ENCODE results near the gene SHISA6.

SHISA6 gene

DNA sequence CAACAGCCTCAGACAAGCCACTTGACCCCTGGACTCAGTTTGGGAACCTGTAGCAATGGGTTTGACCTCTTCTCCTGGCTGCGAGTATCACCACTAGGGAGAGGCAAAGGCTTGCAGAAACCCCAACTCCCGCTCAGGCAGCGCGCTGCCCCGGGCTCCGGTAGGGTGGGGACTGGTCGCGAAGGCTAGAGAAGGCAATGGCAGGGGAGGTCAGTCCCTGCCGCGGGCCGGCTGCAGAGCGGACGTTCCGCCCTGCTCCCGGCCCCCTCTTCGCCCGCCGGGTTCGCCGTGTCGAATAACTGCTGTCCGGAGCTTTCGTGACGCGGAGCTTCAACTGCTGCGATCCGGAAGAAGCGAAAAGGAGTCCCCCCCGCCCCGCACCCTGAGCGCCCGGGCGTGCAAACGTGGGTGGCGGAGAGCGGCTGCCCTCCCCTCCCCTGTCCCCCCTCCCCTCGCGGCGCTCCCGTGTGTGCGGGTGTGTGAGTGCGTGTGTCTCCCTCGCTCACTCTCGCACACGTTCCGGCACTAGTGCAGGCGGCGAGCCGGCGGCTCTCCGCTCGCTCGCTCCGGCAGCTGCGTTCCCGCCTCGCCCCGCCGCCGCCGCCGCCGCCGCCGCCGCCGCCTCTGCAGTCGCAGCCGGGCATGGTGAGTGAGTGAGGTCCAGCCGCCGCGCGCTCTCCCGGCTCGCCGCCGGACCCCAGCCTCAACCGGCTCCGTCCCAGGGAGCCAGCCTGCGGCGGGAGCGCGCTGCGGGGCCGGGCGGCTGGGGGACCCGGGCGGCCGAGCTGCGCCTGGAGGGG is 772 bp upstream of the SHISA6 start:
- no peaks in the 10 kb centered on the region for H3K9me3 ChIP-seq (ENCODE audit: insufficient read depth, low read depth, low read length)
- peaks cover 17% of the 10 kb centered on the region; the same call in 1 of the 2 replicates for H3K4me1 ChIP-seq (ENCODE audit: insufficient read depth, low read length)
- peak overlapping the region; percentile 67 for H3K4me3 ChIP-seq (ENCODE audit: low read length)
- H3K9ac ChIP-seq (ENCODE audit: low read depth, low read length), result no peak overlapping the region
- no peaks in the 10 kb centered on the region for H3K36me3 ChIP-seq (ENCODE audit: insufficient read depth, low read depth, low read length)
- H3K27ac ChIP-seq (ENCODE audit: low read length), result no peak overlapping the region
- peaks cover 74% of the 10 kb centered on the region for H3K27me3 ChIP-seq (ENCODE audit: insufficient read depth, low read length)

DNA sequence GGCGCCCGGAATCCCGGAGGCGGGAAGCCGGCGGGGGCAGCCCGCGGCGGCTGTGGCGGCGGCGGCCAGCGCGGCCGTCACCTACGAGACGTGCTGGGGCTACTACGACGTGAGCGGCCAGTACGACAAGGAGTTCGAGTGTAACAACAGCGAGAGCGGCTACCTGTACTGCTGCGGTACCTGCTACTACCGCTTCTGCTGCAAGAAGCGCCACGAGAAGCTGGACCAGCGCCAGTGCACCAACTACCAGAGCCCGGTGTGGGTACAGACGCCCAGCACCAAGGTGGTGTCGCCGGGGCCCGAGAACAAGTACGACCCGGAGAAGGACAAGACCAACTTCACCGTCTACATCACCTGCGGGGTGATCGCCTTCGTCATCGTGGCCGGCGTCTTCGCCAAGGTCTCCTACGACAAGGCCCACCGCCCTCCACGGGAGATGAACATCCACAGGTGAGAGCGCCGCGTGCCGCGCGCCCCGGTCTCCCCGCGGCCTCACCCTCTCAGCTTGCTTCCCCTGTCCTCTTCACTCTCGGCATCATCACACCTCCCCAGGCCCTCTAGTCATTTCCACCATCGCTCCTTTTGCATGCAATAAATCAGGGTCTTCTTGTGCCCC is 706 bp downstream of the SHISA6 start:
- H3K4me1 ChIP-seq (ENCODE audit: insufficient read depth, low read length), result peaks cover 19% of the 10 kb centered on the region; the same call in 1 of the 2 replicates
- no peaks in the 10 kb centered on the region for H3K9me3 ChIP-seq (ENCODE audit: insufficient read depth, low read depth, low read length)
- H3K27ac ChIP-seq (ENCODE audit: low read length), result no peak overlapping the region
- no peak overlapping the region for H3K9ac ChIP-seq (ENCODE audit: low read depth, low read length)
- H3K27me3 ChIP-seq (ENCODE audit: insufficient read depth, low read length), result peaks cover 76% of the 10 kb centered on the region
- H3K36me3 ChIP-seq (ENCODE audit: insufficient read depth, low read depth, low read length), result no peaks in the 10 kb centered on the region
- peak overlapping the region; percentile 61; the same call in 1 of the 2 replicates for H3K4me3 ChIP-seq (ENCODE audit: low read length)

- Histone ChIP-seq H3K4me1 (ENCODE audit: insufficient read depth, low read length) (peaks cover 19% of the 10 kb centered on the region; the same call in 1 of the 2 replicates), H3K27ac (ENCODE audit: low read length) (no peak overlapping the region)
These were observed 1.4 kb downstream of the SHISA6 start for GRCh38 chr17:11242411-11242810.

DNA sequence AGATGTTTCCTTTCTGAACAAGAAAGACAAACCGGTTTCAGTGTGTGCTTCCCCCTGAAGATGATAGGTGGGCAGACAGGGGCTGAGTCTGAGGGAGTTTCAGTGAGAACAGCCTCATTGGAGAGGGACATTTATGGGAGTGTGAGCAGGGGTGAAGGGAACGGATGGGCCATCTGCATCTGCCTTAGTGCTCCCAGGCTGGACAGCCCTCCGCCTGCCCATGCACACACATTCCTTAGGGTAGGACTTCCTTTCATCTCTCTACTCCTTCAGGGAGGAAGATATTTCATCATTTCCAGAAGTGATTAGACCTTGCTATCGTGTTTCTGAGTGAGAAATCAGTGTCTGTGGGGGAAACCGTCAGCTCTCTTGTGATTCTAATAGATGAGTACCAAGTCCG is 3.8 kb downstream of the SHISA6 start:
- peaks cover 46% of the 10 kb centered on the region for H3K27me3 ChIP-seq (ENCODE audit: insufficient read depth, low read length)
- peaks cover 3% of the 10 kb centered on the region; the same call in 1 of the 2 replicates for H3K4me1 ChIP-seq (ENCODE audit: insufficient read depth, low read length)
- no peak overlapping the region for H3K27ac ChIP-seq (ENCODE audit: low read length)
- no peaks in the 10 kb centered on the region for H3K36me3 ChIP-seq (ENCODE audit: insufficient read depth, low read depth, low read length)
- no peak overlapping the region for H3K4me3 ChIP-seq (ENCODE audit: low read length)
- no peak overlapping the region for H3K9ac ChIP-seq (ENCODE audit: low read depth, low read length)
- no peaks in the 10 kb centered on the region for H3K9me3 ChIP-seq (ENCODE audit: insufficient read depth, low read depth, low read length)

More at GRCh38 chr17:11242411-11242810, 1.4 kb downstream of the SHISA6 start:
- Histone ChIP-seq H3K9me3 (ENCODE audit: insufficient read depth, low read depth, low read length) (no peaks in the 10 kb centered on the region), H3K27me3 (ENCODE audit: insufficient read depth, low read length) (peaks cover 70% of the 10 kb centered on the region), H3K4me3 (ENCODE audit: low read length) (peak overlapping the region; percentile 61; the same call in 1 of the 2 replicates), H3K9ac (ENCODE audit: low read depth, low read length) (no peak overlapping the region), H3K36me3 (ENCODE audit: insufficient read depth, low read depth, low read length) (no peaks in the 10 kb centered on the region)

DNA sequence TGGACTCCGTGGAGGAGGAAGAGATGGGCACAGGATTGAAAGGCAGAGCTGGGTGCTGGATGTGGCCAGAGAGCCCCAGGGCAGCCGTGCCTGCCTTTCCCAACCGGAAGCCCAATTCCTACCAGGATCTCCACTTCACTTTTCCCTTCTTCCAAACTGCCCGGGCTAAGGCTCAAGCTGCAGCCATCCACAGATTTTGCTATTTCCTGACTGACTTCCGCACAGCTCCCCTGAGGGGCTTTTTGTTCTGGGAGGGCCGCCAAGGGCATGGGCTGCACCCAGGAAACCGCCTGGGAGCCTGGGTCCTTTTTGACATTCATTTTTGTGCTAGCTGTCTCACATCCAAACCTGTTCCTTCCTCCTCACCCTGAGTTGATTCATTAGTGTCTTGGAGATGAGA is 4.2 kb downstream of the SHISA6 start:
- no peak overlapping the region for H3K4me3 ChIP-seq (ENCODE audit: low read length)
- no peak overlapping the region for H3K9ac ChIP-seq (ENCODE audit: low read depth, low read length)
- H3K27me3 ChIP-seq (ENCODE audit: insufficient read depth, low read length), result peaks cover 42% of the 10 kb centered on the region
- H3K27ac ChIP-seq (ENCODE audit: low read length), result no peak overlapping the region
- no peaks in the 10 kb centered on the region for H3K9me3 ChIP-seq (ENCODE audit: insufficient read depth, low read depth, low read length)
- no peaks in the 10 kb centered on the region for H3K36me3 ChIP-seq (ENCODE audit: insufficient read depth, low read depth, low read length)
- 0 out of 2 replicates have a peak, but pooled peaks cover 2% of the 10 kb centered on the region for H3K4me1 ChIP-seq (ENCODE audit: insufficient read depth, low read length)

- Histone ChIP-seq H3K4me3 (ENCODE audit: low read length) (no peak overlapping the region), H3K36me3 (ENCODE audit: insufficient read depth, low read depth, low read length) (no peaks in the 10 kb centered on the region), H3K9me3 (ENCODE audit: insufficient read depth, low read depth, low read length) (no peaks in the 10 kb centered on the region), H3K27me3 (ENCODE audit: insufficient read depth, low read length) (peaks cover 41% of the 10 kb centered on the region), H3K9ac (ENCODE audit: low read depth, low read length) (no peak overlapping the region), H3K4me1 (ENCODE audit: insufficient read depth, low read length) (0 out of 2 replicates have a peak, but pooled peaks cover 2% of the 10 kb centered on the region), H3K27ac (ENCODE audit: low read length) (no peak overlapping the region)
These were observed 4.8 kb downstream of the SHISA6 start for GRCh38 chr17:11245791-11246190.

GRCh38 chr17:11250161-11250560 is 9.1 kb downstream of the SHISA6 start:
- Histone ChIP-seq H3K9ac (ENCODE audit: low read depth, low read length) (no peak overlapping the region), H3K27ac (ENCODE audit: low read length) (no peak overlapping the region), H3K4me1 (ENCODE audit: insufficient read depth, low read length) (0 out of 2 replicates have a peak, but pooled peaks cover 2% of the 10 kb centered on the region)

GRCh38 chr17:11251561-11252107 is 10.6 kb downstream of the SHISA6 start:
- Histone ChIP-seq H3K9me3 (ENCODE audit: insufficient read depth, low read depth, low read length) (no peaks in the 10 kb centered on the region), H3K27ac (ENCODE audit: low read length) (no peak overlapping the region), H3K4me3 (ENCODE audit: low read length) (no peak overlapping the region), H3K9ac (ENCODE audit: low read depth, low read length) (no peak overlapping the region), H3K36me3 (ENCODE audit: insufficient read depth, low read depth, low read length) (no peaks in the 10 kb centered on the region), H3K27me3 (ENCODE audit: insufficient read depth, low read length) (no peaks in the 10 kb centered on the region), H3K4me1 (ENCODE audit: insufficient read depth, low read length) (no peaks in the 10 kb centered on the region)

More at GRCh38 chr17:11250161-11250560, 9.1 kb downstream of the SHISA6 start:
- Histone ChIP-seq H3K4me3 (ENCODE audit: low read length) (no peak overlapping the region), H3K36me3 (ENCODE audit: insufficient read depth, low read depth, low read length) (no peaks in the 10 kb centered on the region), H3K27me3 (ENCODE audit: insufficient read depth, low read length) (peaks cover 4% of the 10 kb centered on the region; the same call in 1 of the 2 replicates), H3K9me3 (ENCODE audit: insufficient read depth, low read depth, low read length) (no peaks in the 10 kb centered on the region)

DNA sequence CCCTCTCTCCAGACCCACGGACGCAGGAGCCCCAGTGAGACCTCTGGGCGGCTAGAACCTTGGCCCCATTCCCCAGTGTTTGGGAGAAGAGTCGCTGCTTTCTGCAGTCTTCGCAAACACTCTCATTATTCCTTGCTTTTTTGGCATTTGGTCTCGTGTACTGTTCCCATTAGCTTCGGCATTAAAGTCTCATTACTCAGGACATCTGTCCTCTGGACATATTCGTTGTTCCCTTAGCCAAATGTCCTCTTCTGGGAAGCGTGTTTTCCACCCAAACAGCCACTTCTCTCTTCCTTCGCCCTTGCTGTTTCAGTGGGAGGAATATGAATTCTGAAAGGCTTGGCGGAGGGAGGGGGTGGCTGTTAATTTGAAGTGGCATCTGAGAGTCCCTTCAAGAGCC is 11.1 kb downstream of the SHISA6 start:
- H3K9me3 ChIP-seq (ENCODE audit: insufficient read depth, low read depth, low read length), result no peaks in the 10 kb centered on the region
- H3K9ac ChIP-seq (ENCODE audit: low read depth, low read length), result no peak overlapping the region
- no peak overlapping the region for H3K27ac ChIP-seq (ENCODE audit: low read length)
- no peaks in the 10 kb centered on the region for H3K4me1 ChIP-seq (ENCODE audit: insufficient read depth, low read length)
- H3K4me3 ChIP-seq (ENCODE audit: low read length), result no peak overlapping the region
- H3K27me3 ChIP-seq (ENCODE audit: insufficient read depth, low read length), result no peaks in the 10 kb centered on the region
- H3K36me3 ChIP-seq (ENCODE audit: insufficient read depth, low read depth, low read length), result no peaks in the 10 kb centered on the region

GRCh38 chr17:11256877-11257276 is 15.9 kb downstream of the SHISA6 start:
- Histone ChIP-seq H3K27ac (ENCODE audit: low read length) (no peak overlapping the region), H3K27me3 (ENCODE audit: insufficient read depth, low read length) (no peaks in the 10 kb centered on the region), H3K9me3 (ENCODE audit: insufficient read depth, low read depth, low read length) (no peaks in the 10 kb centered on the region), H3K4me3 (ENCODE audit: low read length) (peak overlapping the region; percentile 2; the same call in 1 of the 2 replicates), H3K4me1 (ENCODE audit: insufficient read depth, low read length) (no peaks in the 10 kb centered on the region), H3K9ac (ENCODE audit: low read depth, low read length) (no peak overlapping the region), H3K36me3 (ENCODE audit: insufficient read depth, low read depth, low read length) (no peaks in the 10 kb centered on the region)

DNA sequence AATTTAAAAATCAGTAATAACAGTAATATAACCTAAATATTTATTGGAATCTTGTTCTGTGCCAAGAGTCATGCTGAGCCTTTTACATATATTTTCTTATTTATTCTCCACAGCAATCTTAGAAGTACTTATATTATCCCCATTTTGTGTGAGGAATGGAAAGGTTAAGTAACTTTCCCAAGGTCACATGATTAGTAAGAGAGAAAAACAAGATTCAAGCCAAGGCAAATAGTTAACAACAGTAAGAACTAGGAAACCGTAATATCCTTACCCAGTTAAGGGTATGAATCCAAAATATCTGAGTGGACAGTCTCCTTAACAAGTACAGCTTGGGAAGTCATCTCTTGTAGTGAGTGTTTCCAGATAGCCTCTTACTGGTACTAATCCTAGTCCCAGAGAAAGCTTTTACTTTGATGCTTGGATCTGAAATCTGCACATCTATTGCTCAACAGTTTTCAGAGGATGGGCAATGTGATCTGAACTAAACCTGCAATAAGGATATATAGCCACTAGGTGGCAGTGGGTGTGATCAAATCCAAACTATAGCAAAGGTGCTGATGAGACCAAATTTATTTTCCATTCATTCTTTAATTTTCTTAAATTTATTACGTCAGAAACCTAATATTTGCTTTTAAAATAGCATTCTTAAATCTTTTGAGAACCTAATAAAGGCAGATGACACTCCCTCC is 23.3 kb downstream of the SHISA6 start:
- Histone ChIP-seq H3K9me3 (ENCODE audit: insufficient read depth, low read depth, low read length) (peaks cover 15% of the 10 kb centered on the region), H3K9ac (ENCODE audit: low read depth, low read length) (no peak overlapping the region), H3K36me3 (ENCODE audit: insufficient read depth, low read depth, low read length) (no peaks in the 10 kb centered on the region), H3K4me3 (ENCODE audit: low read length) (no peak overlapping the region), H3K27me3 (ENCODE audit: insufficient read depth, low read length) (no peaks in the 10 kb centered on the region), H3K4me1 (ENCODE audit: insufficient read depth, low read length) (no peaks in the 10 kb centered on the region), H3K27ac (ENCODE audit: low read length) (no peak overlapping the region)

All from iPS-20b (cell line).